ENCODE measurements around the gene CAND2. TPM values are rescaled to one million over a fixed set of nuclear protein-coding genes. Genes with fewer than 3 reads are reported as not detected.

The CAND2 gene
- total and polyA plus RNA-seq, 2 experiments from 2014 or later = 5.6 to 20.5 TPM

DNA sequence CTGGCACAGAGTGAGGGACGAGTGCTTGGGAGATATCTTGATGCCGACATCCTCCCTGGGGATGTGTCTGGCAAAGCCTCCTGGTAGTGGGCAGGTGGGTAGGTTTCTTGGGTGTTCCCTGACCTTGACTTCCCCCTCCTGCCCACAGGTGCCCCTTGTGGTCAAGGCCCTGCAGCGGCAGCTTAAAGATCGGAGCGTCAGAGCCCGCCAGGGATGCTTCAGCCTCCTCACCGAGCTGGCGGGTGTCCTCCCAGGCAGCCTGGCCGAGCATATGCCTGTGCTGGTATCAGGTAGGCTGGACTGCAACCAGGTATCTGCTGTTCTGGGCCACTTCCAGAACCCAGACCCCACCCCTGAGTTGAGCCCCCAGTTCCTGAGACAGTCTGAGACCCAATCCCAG lies 19.2 kb downstream of the CAND2 start:
- H3K4me2 ChIP-seq = no peak overlapping the region
- H3K4me3 Mint-ChIP-seq = no peak overlapping the region
- no peaks in the 10 kb centered on the region for H3K36me3 ChIP-seq (ENCODE audit: insufficient read depth)
- H3K27me3 ChIP-seq (ENCODE audit: insufficient read depth) = no peaks in the 10 kb centered on the region
- H3K4me3 ChIP-seq = no peak overlapping the region
- no peaks in the 10 kb centered on the region for H3K79me2 ChIP-seq (replicated peaks; ENCODE audit: insufficient read depth)
- H3K4me1 Mint-ChIP-seq = peaks cover 3% of the 10 kb centered on the region
- no peaks in the 10 kb centered on the region for H3F3A ChIP-seq (replicated peaks; ENCODE audit: low read depth)
- ATAC-seq = peak; percentile 68
- H3K27ac Mint-ChIP-seq = no peak overlapping the region
- H2AFZ ChIP-seq = no peak overlapping the region
- TF ChIP-seq ZNF114 (CRISPR knock-in tag; IDR thresholded peaks at IDR 0.05) = no peak
- TF ChIP-seq, protein P1, sequence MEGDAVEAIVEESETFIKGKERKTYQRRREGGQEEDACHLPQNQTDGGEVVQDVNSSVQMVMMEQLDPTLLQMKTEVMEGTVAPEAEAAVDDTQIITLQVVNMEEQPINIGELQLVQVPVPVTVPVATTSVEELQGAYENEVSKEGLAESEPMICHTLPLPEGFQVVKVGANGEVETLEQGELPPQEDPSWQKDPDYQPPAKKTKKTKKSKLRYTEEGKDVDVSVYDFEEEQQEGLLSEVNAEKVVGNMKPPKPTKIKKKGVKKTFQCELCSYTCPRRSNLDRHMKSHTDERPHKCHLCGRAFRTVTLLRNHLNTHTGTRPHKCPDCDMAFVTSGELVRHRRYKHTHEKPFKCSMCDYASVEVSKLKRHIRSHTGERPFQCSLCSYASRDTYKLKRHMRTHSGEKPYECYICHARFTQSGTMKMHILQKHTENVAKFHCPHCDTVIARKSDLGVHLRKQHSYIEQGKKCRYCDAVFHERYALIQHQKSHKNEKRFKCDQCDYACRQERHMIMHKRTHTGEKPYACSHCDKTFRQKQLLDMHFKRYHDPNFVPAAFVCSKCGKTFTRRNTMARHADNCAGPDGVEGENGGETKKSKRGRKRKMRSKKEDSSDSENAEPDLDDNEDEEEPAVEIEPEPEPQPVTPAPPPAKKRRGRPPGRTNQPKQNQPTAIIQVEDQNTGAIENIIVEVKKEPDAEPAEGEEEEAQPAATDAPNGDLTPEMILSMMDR (conservative IDR thresholded peaks at IDR 0.05; ENCODE audit: low read depth in 2 of 2) = peak; percentile 38 to 61
- H3K27me3 Mint-ChIP-seq (ENCODE audit: insufficient read depth, low read depth, poor library complexity) = peaks cover 13% of the 10 kb centered on the region
- no peaks in the 10 kb centered on the region for H3K9me2 ChIP-seq (ENCODE audit: insufficient read depth)
- DNase-seq (ENCODE audit: low spot score) = peak; percentile 66
- no peaks in the 10 kb centered on the region for H4K20me1 ChIP-seq (replicated peaks; ENCODE audit: insufficient read depth)
- peaks cover 8% of the 10 kb centered on the region; the same call in 2 of the 3 replicates for H3K36me3 Mint-ChIP-seq (ENCODE audit: low read depth)
- H3K9me3 Mint-ChIP-seq = no peaks in the 10 kb centered on the region
- peaks cover 5% of the 10 kb centered on the region for H3K4me1 ChIP-seq (ENCODE audit: insufficient read depth)
- no peak overlapping the region for H3K27ac ChIP-seq (ENCODE audit: low read depth)

DNA sequence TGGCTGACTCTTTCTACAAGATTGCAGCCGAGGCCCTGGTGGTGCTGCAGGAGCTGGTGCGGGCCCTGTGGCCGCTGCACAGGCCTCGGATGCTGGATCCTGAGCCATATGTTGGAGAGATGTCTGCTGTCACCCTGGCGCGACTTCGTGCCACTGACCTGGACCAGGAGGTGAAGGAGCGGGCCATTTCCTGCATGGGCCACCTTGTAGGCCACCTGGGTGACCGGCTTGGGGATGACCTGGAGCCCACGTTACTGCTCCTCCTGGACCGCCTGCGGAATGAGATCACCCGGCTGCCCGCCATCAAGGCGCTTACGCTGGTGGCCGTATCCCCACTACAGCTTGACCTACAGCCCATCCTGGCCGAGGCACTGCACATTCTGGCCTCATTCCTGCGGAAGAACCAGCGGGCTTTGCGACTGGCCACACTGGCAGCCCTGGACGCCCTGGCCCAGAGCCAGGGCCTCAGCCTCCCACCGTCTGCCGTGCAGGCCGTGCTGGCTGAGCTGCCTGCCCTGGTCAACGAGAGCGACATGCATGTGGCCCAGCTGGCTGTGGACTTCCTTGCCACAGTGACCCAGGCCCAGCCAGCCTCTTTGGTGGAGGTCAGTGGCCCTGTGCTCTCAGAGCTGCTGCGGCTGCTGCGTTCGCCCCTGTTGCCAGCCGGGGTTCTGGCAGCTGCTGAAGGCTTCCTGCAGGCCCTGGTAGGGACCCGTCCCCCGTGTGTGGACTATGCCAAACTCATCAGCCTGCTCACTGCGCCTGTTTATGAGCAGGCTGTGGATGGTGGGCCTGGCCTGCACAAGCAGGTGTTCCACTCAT lies 20.3 kb downstream of the CAND2 start:
- no peaks in the 10 kb centered on the region for H3K27me3 ChIP-seq (ENCODE audit: insufficient read depth)
- H3K4me2 ChIP-seq = no peak overlapping the region
- Mint-ChIP-seq H3K9me3 (no peaks in the 10 kb centered on the region), H3K27me3 (ENCODE audit: insufficient read depth, low read depth, poor library complexity) (peaks cover 11% of the 10 kb centered on the region), H3K27ac (no peak overlapping the region), H3K36me3 (ENCODE audit: low read depth) (peaks cover 8% of the 10 kb centered on the region; the same call in 2 of the 3 replicates), H3K4me1 (peaks cover 2% of the 10 kb centered on the region), H3K4me3 (no peak overlapping the region)
- no peak for DNase-seq (ENCODE audit: low spot score)
- H3K4me3 ChIP-seq = no peak overlapping the region
- H3K9me2 ChIP-seq (ENCODE audit: insufficient read depth) = no peaks in the 10 kb centered on the region
- H4K20me1 ChIP-seq (replicated peaks; ENCODE audit: insufficient read depth) = no peaks in the 10 kb centered on the region
- H3K79me2 ChIP-seq (replicated peaks; ENCODE audit: insufficient read depth) = no peaks in the 10 kb centered on the region
- H3F3A ChIP-seq (replicated peaks; ENCODE audit: low read depth) = no peaks in the 10 kb centered on the region
- no peak overlapping the region for H3K27ac ChIP-seq (ENCODE audit: low read depth)
- no peak for ATAC-seq
- H3K4me1 ChIP-seq (ENCODE audit: insufficient read depth) = no peaks in the 10 kb centered on the region
- H3K36me3 ChIP-seq (ENCODE audit: insufficient read depth) = no peaks in the 10 kb centered on the region
- H2AFZ ChIP-seq = no peak overlapping the region
- no peak for TF ChIP-seq EZH2 (IDR thresholded peaks at IDR 0.05; ENCODE audit: low read depth, unreplicated experiment)
- TF ChIP-seq, protein P2, sequence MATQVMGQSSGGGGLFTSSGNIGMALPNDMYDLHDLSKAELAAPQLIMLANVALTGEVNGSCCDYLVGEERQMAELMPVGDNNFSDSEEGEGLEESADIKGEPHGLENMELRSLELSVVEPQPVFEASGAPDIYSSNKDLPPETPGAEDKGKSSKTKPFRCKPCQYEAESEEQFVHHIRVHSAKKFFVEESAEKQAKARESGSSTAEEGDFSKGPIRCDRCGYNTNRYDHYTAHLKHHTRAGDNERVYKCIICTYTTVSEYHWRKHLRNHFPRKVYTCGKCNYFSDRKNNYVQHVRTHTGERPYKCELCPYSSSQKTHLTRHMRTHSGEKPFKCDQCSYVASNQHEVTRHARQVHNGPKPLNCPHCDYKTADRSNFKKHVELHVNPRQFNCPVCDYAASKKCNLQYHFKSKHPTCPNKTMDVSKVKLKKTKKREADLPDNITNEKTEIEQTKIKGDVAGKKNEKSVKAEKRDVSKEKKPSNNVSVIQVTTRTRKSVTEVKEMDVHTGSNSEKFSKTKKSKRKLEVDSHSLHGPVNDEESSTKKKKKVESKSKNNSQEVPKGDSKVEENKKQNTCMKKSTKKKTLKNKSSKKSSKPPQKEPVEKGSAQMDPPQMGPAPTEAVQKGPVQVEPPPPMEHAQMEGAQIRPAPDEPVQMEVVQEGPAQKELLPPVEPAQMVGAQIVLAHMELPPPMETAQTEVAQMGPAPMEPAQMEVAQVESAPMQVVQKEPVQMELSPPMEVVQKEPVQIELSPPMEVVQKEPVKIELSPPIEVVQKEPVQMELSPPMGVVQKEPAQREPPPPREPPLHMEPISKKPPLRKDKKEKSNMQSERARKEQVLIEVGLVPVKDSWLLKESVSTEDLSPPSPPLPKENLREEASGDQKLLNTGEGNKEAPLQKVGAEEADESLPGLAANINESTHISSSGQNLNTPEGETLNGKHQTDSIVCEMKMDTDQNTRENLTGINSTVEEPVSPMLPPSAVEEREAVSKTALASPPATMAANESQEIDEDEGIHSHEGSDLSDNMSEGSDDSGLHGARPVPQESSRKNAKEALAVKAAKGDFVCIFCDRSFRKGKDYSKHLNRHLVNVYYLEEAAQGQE (IDR thresholded peaks at IDR 0.05; ENCODE audit: unreplicated experiment) = no peak
- no peak for TF ChIP-seq EZH2phosphoT487 (IDR thresholded peaks at IDR 0.05; ENCODE audit: unreplicated experiment)
- TF ChIP-seq ZNF114 (CRISPR knock-in tag; IDR thresholded peaks at IDR 0.05) = no peak
- no peak for TF ChIP-seq STAT1 (IDR thresholded peaks at IDR 0.05; ENCODE audit: unreplicated experiment)
- no peak for TF ChIP-seq ZNF331 (CRISPR knock-in tag; IDR thresholded peaks at IDR 0.05; ENCODE audit: low read depth)
- TF ChIP-seq POLR2AphosphoS5 (IDR thresholded peaks at IDR 0.05; ENCODE audit: low read depth) = no peak
- TF ChIP-seq, protein P1 (conservative IDR thresholded peaks at IDR 0.05; ENCODE audit: low read depth in 2 of 2) = no peak
- no peak for TF ChIP-seq CREB1 (CRISPR knock-in tag; IDR thresholded peaks at IDR 0.05; ENCODE audit: low read depth)
- TF ChIP-seq, protein P3, sequence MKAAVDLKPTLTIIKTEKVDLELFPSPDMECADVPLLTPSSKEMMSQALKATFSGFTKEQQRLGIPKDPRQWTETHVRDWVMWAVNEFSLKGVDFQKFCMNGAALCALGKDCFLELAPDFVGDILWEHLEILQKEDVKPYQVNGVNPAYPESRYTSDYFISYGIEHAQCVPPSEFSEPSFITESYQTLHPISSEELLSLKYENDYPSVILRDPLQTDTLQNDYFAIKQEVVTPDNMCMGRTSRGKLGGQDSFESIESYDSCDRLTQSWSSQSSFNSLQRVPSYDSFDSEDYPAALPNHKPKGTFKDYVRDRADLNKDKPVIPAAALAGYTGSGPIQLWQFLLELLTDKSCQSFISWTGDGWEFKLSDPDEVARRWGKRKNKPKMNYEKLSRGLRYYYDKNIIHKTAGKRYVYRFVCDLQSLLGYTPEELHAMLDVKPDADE (IDR thresholded peaks at IDR 0.05) = no peak
- TF ChIP-seq NANOG (IDR thresholded peaks at IDR 0.05; ENCODE audit: borderline replicate concordance) = no peak
